NCI-H1417 (cell line): ENCODE results near the gene DRGX.

Experiments used
- DNase-seq, 3 experiments: peaks; one replicate each; lab custom pipeline; 2025; lab: John Stamatoyannopoulos, UW

DRGX gene

GRCh38 chr10:49407552-49408137 lies 11.8 kb upstream of the DRGX start:
- peak; percentile 47 to 79 (median 62) for DNase-seq

GRCh38 chr10:49407151-49407550 lies 11.3 kb upstream of the DRGX start:
- no peak for DNase-seq

GRCh38 chr10:49404321-49404878 lies 8.5 kb upstream of the DRGX start:
- DNase-seq, result no peak

GRCh38 chr10:49403363-49403762 lies 7.5 kb upstream of the DRGX start:
- DNase-seq, result no peak

GRCh38 chr10:49400365-49400764 lies 4.5 kb upstream of the DRGX start:
- DNase-seq, result no peak

GRCh38 chr10:49398986-49399385 lies 3.1 kb upstream of the DRGX start:
- no peak for DNase-seq

GRCh38 chr10:49398000-49398861 lies 2.3 kb upstream of the DRGX start:
- DNase-seq, result peak in 2 of 3 experiments; percentile 28 to 42

- DNase-seq, result peak in 2 of 3 experiments; percentile 53 to 56
Observed at GRCh38 chr10:49397036-49397999, 1.4 kb upstream of the DRGX start.

GRCh38 chr10:49396666-49396999 lies 744 bp upstream of the DRGX start:
- peak in 1 of 3 experiments; percentile 29 for DNase-seq

GRCh38 chr10:49394933-49395740 lies 752 bp downstream of the DRGX start:
- peak in 2 of 3 experiments; percentile 29 to 45 for DNase-seq

- DNase-seq, result no peak
Observed at GRCh38 chr10:49393757-49394156, 2.1 kb downstream of the DRGX start.

- no peak for DNase-seq
Observed at GRCh38 chr10:49393301-49393700, 2.6 kb downstream of the DRGX start.

GRCh38 chr10:49389361-49389933 lies 6.4 kb downstream of the DRGX start:
- DNase-seq, result peak in 1 of 3 experiments; percentile 25

GRCh38 chr10:49388161-49388560 lies 7.7 kb downstream of the DRGX start:
- DNase-seq, result peak in 1 of 3 experiments; percentile 16

GRCh38 chr10:49387071-49387470 lies 8.8 kb downstream of the DRGX start:
- no peak for DNase-seq

- DNase-seq, result no peak
Observed at GRCh38 chr10:49385939-49386922, 9.7 kb downstream of the DRGX start.

- DNase-seq, result no peak
Observed at GRCh38 chr10:49384268-49384953, 11.5 kb downstream of the DRGX start.

GRCh38 chr10:49383853-49384252 lies 12.0 kb downstream of the DRGX start:
- no peak for DNase-seq

- DNase-seq, result no peak
Observed at GRCh38 chr10:49382826-49383225, 13.1 kb downstream of the DRGX start.
